GM10266 (cell line): Measurements from ENCODE around the gene MSX2.

Source experiments
- DNase-seq: peaks from one replicate; pipeline ENCODE4 v3.0.0; 2012; ENCODE audit errors: extremely low spot score
- TF ChIP-seq, protein P1 (sequence below): IDR thresholded peaks from 2 replicates; pipeline ENCODE4 v1.5.1; 2012; ENCODE audit warnings: mild to moderate bottlenecking, low read depth; ENCODE audit not compliant: control insufficient read depth, insufficient read depth; ENCODE audit errors: missing control alignments

Gene MSX2

DNA sequence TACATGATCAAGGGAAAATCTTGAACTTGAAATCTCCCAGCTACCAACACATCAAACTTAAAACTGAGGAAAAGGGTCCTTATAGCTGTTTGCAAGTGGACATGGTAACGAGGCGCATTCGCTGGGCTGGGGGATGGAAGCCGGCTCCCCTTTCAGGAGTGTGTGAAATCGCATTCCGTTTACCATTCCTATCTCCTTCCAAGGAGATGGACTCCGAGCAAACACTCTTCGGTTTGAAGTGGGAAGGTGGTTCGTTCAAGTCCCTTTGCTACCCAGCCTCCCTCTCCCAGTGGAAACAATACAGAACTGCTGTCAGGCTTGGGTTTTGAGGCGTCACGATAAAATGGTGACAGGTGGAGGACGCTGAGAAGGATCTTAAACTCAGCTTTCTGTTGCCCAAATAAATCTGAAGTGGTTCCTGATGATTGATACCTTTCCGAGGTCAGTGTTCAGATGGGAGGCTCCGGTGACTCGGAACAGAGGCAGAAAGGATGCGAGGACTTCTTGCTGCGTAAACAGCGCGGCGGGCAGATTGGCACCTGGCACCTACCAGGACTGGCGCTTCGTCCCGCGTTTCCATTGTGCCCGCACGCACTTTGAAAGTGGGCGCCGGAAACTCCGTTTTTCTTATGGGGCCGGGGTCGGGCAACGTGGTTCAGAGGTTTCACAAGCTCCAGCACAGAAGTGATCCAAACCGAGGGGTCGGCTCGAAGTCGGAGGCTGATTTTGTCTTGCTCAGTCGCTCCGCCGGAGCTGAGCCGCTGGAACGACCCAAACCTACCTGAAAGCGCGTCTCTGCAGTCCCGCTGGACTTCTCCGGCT, 7.0 kb downstream of the MSX2 start:
- DNase-seq, result no peak
- TF ChIP-seq, protein P1, sequence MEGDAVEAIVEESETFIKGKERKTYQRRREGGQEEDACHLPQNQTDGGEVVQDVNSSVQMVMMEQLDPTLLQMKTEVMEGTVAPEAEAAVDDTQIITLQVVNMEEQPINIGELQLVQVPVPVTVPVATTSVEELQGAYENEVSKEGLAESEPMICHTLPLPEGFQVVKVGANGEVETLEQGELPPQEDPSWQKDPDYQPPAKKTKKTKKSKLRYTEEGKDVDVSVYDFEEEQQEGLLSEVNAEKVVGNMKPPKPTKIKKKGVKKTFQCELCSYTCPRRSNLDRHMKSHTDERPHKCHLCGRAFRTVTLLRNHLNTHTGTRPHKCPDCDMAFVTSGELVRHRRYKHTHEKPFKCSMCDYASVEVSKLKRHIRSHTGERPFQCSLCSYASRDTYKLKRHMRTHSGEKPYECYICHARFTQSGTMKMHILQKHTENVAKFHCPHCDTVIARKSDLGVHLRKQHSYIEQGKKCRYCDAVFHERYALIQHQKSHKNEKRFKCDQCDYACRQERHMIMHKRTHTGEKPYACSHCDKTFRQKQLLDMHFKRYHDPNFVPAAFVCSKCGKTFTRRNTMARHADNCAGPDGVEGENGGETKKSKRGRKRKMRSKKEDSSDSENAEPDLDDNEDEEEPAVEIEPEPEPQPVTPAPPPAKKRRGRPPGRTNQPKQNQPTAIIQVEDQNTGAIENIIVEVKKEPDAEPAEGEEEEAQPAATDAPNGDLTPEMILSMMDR, result no peak

DNA sequence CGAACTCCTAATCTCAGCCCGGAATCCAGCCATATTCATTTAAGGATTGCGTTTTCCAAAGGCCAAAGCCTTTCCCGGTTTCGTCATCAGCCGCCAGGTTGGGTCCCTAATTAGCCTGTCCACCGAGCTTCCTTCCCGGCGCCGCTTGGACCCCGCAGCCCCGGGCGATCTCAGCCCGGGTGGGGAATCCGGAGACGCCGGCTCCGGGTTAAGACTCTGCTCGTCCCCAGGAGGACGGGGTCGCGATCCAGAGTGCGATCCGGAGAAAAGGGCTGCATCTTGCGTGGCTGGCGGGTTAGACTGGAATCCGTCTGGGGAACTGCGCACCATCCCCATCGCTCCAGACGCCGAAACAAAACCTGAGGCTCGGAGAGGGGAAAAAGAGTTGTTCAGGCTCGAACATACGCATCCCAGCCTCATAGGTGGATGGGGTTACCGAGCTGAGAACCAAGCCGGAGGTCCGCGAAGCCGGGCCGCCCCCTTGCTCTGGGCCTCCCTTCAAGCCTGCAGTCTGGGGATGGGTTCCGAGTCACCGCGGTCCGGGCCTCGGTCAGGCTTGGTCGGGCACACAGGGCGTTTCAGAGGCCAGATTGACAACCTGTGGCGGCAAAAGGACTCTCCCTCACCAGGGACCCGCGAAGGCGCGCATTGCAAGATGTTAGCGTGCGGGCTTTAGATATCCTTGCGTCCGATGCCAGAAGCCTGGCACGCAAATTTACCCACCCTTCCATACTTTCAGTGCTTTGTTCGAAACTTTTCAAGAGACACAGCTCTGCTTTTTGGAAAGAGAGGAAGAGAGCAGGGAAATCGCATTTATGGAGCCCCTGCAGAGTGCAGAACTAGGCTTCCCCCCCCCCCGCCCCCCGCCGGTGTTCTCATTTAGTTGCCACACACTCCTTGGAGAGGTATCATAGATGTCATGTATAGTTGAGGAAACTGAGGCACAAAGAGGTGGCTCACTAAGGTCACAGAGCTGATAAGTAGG, 7.9 kb downstream of the MSX2 start:
- TF ChIP-seq, protein P1, result no peak

DNA sequence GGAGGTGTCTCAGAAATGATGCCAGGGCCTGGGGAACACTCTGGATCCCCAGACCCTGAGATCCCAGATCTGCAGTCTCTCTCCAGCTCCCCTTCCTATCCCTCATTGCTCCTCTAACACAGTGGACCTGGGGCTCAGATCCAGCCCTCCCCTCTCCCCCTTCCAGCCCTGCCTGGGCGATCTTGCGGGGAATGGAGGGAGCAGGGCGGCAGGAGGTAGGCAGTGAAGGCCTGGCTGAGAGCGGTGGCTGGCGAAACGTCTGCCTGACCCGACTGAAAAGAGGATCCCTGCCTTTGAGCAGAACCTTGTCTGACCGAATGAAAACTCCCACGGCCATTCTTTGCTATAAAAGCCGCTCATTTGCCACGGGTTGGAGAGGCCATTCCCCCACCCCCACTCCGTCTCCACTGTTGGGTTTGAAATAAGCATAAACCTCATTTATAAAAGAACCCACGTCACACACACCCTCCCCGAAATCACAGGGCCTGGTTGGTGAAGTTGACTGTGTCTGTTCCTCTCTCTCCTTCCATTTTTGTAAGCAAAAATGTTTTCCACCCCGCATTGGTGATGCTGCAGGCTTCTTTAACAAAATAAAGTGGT, 8.8 kb downstream of the MSX2 start:
- TF ChIP-seq, protein P1, result no peak
- no peak for DNase-seq

More for the DNA sequence above, 7.9 kb downstream of the MSX2 start:
- DNase-seq, result no peak

DNA sequence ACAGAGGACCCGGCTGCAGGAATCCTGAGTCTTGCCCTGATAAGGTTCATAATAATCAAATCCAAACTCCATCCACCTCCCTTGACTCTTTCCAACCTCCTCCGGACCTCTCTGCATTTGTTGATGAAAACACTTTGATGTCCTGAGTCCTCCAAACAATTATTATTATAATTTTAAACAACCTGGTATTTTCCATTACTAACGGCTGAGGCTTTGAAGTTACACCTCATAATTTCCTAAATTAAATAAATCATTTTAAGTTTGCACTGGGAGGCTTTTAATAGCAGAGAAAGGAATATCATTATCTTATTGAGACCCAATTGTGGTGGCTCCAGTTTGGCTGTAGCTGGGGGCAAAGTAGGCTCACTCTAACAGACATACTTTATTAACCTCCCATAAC, 9.5 kb downstream of the MSX2 start:
- DNase-seq, result no peak

DNA sequence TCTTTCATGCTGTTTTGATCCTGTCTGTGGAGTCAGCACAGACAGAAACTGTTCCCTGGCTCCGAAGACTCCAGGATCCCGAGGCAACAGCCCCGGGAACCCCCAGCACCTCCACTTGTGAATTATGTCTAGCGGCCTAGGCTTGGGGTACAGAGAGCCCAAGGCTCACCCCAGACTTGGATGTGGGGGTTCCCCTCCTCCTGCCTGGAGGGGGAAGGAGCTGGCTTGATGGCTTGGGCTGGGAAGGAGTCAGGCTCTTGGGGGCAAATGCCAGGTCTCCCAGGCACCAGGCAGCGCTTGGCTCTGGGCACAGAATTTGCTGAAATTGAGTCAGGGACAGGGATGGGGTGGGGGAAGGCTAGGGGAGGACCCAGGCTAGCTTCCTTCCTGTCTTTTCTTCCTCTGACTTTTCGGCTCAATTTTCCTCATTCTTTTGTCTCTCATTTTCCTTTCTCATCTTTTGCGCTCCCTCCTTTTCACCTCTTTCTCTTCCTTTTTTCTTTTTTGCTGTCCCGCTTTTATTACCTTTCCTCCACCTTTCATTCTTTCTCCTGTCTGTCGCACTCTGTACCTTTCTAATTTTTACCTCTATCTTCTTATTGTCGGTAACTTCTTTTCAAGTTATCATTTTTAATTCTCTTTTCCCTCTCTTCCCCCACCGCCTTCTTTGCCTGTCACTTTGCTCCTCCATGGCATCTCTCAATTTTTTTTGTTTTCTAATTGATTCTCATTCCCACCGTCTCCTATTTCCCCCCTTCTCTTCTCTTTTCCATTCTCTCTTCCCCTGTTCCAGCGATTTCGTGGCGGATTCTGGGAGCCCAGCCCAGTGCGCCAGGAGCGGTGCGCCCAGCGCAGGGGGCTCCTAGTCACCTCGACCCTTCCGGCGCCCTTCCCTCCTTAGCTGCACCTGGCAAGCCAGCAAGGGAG, 10.5 kb downstream of the MSX2 start:
- TF ChIP-seq, protein P1, result no peak
- no peak for DNase-seq

More for the DNA sequence above, 9.5 kb downstream of the MSX2 start:
- TF ChIP-seq, protein P1, result no peak
